NCI-H1436 (cell line): ENCODE results near the gene RNF144B.
"Not testable (repeated sequence)": the region's sequence is repeated elsewhere in the genome, so short reads cannot be mapped to it uniquely, and the experiment has no call there.

Source experiments
- DNase-seq: peaks from one replicate; lab custom pipeline; 2025; lab: John Stamatoyannopoulos, UW

RNF144B gene

GRCh38 chr6:18445228-18445627 lies 58.1 kb downstream of the RNF144B start:
- no peak for DNase-seq

GRCh38 chr6:18446771-18447170 lies 59.6 kb downstream of the RNF144B start:
- DNase-seq, result no peak

GRCh38 chr6:18447552-18447951 lies 60.4 kb downstream of the RNF144B start:
- no peak for DNase-seq

- DNase-seq, result no peak
Measured at GRCh38 chr6:18451756-18452155, 64.6 kb downstream of the RNF144B start.

- no peak for DNase-seq
Measured at GRCh38 chr6:18454446-18454845, 67.3 kb downstream of the RNF144B start.

- no peak for DNase-seq
Measured at GRCh38 chr6:18457065-18457737, 70.1 kb downstream of the RNF144B start.

- not testable (repeated sequence) for DNase-seq
Measured at GRCh38 chr6:18458086-18458485, 70.9 kb downstream of the RNF144B start.

GRCh38 chr6:18463429-18463828 lies 76.3 kb downstream of the RNF144B start:
- no peak for DNase-seq

GRCh38 chr6:18464176-18464575 lies 77.0 kb downstream of the RNF144B start:
- DNase-seq, result no peak

- DNase-seq, result no peak
Measured at GRCh38 chr6:18465410-18466154, 78.4 kb downstream of the RNF144B start.

- no peak for DNase-seq
Measured at GRCh38 chr6:18467741-18468502, 80.8 kb downstream of the RNF144B start.

- DNase-seq, result no peak
Measured at GRCh38 chr6:18468503-18468843, 81.3 kb downstream of the RNF144B start.

- DNase-seq, result no peak
Measured at GRCh38 chr6:18469536-18469935, 82.4 kb downstream of the RNF144B start.

GRCh38 chr6:18471232-18471964 lies 84.2 kb downstream of the RNF144B start:
- DNase-seq, result no peak

- no peak for DNase-seq
Measured at GRCh38 chr6:18472941-18473340, 85.8 kb downstream of the RNF144B start.

GRCh38 chr6:18473755-18474154 lies 86.6 kb downstream of the RNF144B start:
- DNase-seq, result no peak

GRCh38 chr6:18477301-18477941 lies 90.3 kb downstream of the RNF144B start:
- no peak for DNase-seq

- DNase-seq, result no peak
Measured at GRCh38 chr6:18478610-18479009, 91.5 kb downstream of the RNF144B start.

GRCh38 chr6:18481870-18482269 lies 94.7 kb downstream of the RNF144B start:
- DNase-seq, result no peak

GRCh38 chr6:18485660-18486435 lies 98.7 kb downstream of the RNF144B start:
- DNase-seq, result no peak

- DNase-seq, result no peak
Measured at GRCh38 chr6:18488004-18488403, 100.9 kb downstream of the RNF144B start.
